SU-DHL-6 (cell line): ENCODE data around the gene ALG3.

Experiments
- H2AFZ ChIP-seq: fragments of 200-600 bp; sonication (generic); 2 replicates; pipeline ENCODE4 v1.6.1; 2014; ENCODE audit warnings: low read depth, mild to moderate bottlenecking, moderate library complexity, mixed read lengths, antibody characterized with exemption, low read length; ENCODE audit not compliant: severe bottlenecking
- H3F3A ChIP-seq: fragments of 200-600 bp; shearing (Covaris generic); 2 replicates; pipeline ENCODE4 v1.6.0; 2016; ENCODE audit warnings: antibody characterized with exemption, mild to moderate bottlenecking; ENCODE audit not compliant: insufficient read depth
- H3K27ac ChIP-seq: fragments of 200-600 bp; sonication (generic); 2 replicates; pipeline ENCODE4 v1.5.1; 2016; ENCODE audit warnings: low read depth, mild to moderate bottlenecking, low read length, moderate library complexity, mixed read lengths
- H3K27me3 ChIP-seq: fragments of 200-600 bp; sonication (generic), shearing (Covaris generic); 2 replicates; pipeline ENCODE4 v1.6.0; 2014; ENCODE audit warnings: mild to moderate bottlenecking, low read length
- H3K36me3 ChIP-seq: fragments of 200-600 bp; sonication (generic); 2 replicates; pipeline ENCODE4 v1.6.1; 2014; ENCODE audit warnings: mild to moderate bottlenecking, low read length, mixed read lengths
- H3K4me2 ChIP-seq: fragments of 300-600, 200-600 bp; shearing (Covaris generic), sonication (generic); 2 replicates; pipeline ENCODE4 v1.6.0; 2014; ENCODE audit warnings: low read length, low read depth, mild to moderate bottlenecking; ENCODE audit not compliant: poor library complexity, severe bottlenecking
- H3K4me3 ChIP-seq: fragments of 200-600 bp; sonication (generic); 2 replicates; pipeline ENCODE4 v1.5.1; 2014; ENCODE audit warnings: antibody characterized with exemption, low read length, mild to moderate bottlenecking, mixed read lengths; ENCODE audit not compliant: insufficient read depth, poor library complexity, severe bottlenecking
- H3K79me2 ChIP-seq: fragments of 200-600 bp; sonication (generic); 2 replicates; pipeline ENCODE4 v1.6.1; 2014; ENCODE audit warnings: mild to moderate bottlenecking, low read length, moderate library complexity; ENCODE audit not compliant: insufficient read depth
- H3K9ac ChIP-seq: fragments of 200-600 bp; sonication (generic); 2 replicates; pipeline ENCODE4 v1.7.0; 2014; ENCODE audit warnings: mild to moderate bottlenecking, low read length
- H3K9me2 ChIP-seq: fragments of 200-600 bp; sonication (generic); replicated peaks from 2 replicates; pipeline ENCODE4 v1.6.1; 2014; ENCODE audit warnings: low read length; ENCODE audit not compliant: insufficient read depth
- H3K9me3 ChIP-seq: fragments of 200-600 bp; sonication (generic); 2 replicates; pipeline ENCODE4 v1.6.1; 2014; ENCODE audit warnings: low read length, mixed read lengths; ENCODE audit not compliant: insufficient read depth
- H4K20me1 ChIP-seq: fragments of 200-600 bp; sonication (generic); 2 replicates; pipeline ENCODE4 v1.6.1; 2014; ENCODE audit warnings: low read depth, mild to moderate bottlenecking, antibody characterized with exemption, low read length, moderate library complexity, mixed read lengths
- EZH2phosphoT487 ChIP-seq: fragments of 200-600 bp; sonication (generic), shearing (Covaris generic); conservative IDR thresholded peaks from 2 replicates; pipeline ENCODE4 v1.6.1; 2018; ENCODE audit warnings: mild to moderate bottlenecking, antibody characterized with exemption, low read length, moderate library complexity, mixed read lengths
- TF ChIP-seq, protein P1 (sequence below): fragments of 200-600 bp; sonication (generic); IDR thresholded peaks from one replicate; pipeline ENCODE4 v1.5.1; 2017; ENCODE audit warnings: antibody characterized with exemption, mild to moderate bottlenecking, low read length, moderate library complexity; ENCODE audit not compliant: insufficient read depth, poor library complexity, severe bottlenecking

The ALG3 gene

DNA sequence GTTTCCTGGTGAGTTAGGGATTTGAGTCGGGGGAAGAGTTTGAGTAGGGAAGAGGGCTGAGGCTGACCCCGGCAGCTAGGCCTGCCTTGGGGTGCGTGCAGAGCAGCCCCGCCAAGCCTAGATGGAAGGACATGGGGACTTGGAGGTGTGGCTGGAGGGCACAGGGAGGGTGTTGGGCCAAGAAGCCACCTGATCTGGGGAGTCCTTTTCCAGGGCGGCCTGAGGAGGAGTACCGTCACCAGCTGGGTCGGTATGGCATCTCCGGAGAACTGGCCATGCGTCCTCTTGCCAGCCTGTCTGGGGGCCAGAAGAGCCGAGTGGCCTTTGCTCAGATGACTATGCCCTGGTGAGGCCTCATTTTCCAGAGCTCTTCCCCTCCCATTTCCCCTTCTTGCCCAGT lies 55.9 kb downstream of the ALG3 start:
- Histone ChIP-seq H3K27me3 (no peaks in the 10 kb centered on the region), H3K4me3 (no peak overlapping the region), H2AFZ (no peak overlapping the region), H3K36me3 (peaks cover 6% of the 10 kb centered on the region; the same call in 1 of the 2 replicates), H3K4me2 (no peak overlapping the region), H3K9me2 (no peaks in the 10 kb centered on the region), H4K20me1 (no peaks in the 10 kb centered on the region), H3K9ac (no peak overlapping the region), H3K9me3 (no peaks in the 10 kb centered on the region), H3F3A (no peaks in the 10 kb centered on the region), H3K79me2 (peaks cover 11% of the 10 kb centered on the region; the same call in 1 of the 2 replicates), H3K27ac (no peak overlapping the region)
- TF ChIP-seq EZH2phosphoT487: no peak
- TF ChIP-seq, protein P1, sequence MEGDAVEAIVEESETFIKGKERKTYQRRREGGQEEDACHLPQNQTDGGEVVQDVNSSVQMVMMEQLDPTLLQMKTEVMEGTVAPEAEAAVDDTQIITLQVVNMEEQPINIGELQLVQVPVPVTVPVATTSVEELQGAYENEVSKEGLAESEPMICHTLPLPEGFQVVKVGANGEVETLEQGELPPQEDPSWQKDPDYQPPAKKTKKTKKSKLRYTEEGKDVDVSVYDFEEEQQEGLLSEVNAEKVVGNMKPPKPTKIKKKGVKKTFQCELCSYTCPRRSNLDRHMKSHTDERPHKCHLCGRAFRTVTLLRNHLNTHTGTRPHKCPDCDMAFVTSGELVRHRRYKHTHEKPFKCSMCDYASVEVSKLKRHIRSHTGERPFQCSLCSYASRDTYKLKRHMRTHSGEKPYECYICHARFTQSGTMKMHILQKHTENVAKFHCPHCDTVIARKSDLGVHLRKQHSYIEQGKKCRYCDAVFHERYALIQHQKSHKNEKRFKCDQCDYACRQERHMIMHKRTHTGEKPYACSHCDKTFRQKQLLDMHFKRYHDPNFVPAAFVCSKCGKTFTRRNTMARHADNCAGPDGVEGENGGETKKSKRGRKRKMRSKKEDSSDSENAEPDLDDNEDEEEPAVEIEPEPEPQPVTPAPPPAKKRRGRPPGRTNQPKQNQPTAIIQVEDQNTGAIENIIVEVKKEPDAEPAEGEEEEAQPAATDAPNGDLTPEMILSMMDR: no peak
